HepG2 (cell line): ENCODE data around the gene DDX20. TPM values are rescaled to one million over a fixed set of nuclear protein-coding genes. Genes with fewer than 3 reads are reported as not detected.

Experiments
- AGO2 ChIP-seq: fragments of 200-400 bp; formaldehyde crosslinking; optimal IDR thresholded peaks from 2 replicates; pipeline ENCODE3; 2017; ENCODE audit warnings: mild to moderate bottlenecking, low read depth, low read length, moderate library complexity
- ARID3A ChIP-seq: IDR thresholded peaks from 2 replicates; pipeline ENCODE4 v1.6.1; 2012; ENCODE audit warnings: low read depth, low read length, improper control_type of control experiment
- ATF5 ChIP-seq: sonication (generic); formaldehyde crosslinking; IDR thresholded peaks from 2 replicates; pipeline ENCODE4 v1.4.0; 2020; ENCODE audit warnings: mild to moderate bottlenecking, low read depth, missing genetic modification reagents
- BHLHE40 ChIP-seq: IDR thresholded peaks from 2 replicates; pipeline ENCODE4 v1.6.1; 2011; ENCODE audit warnings: low read length, improper control_type of control experiment
- CEBPB ChIP-seq: IDR thresholded peaks from 2 replicates; pipeline ENCODE4 v1.6.1; 2011; ENCODE audit warnings: low read depth, low read length, improper control_type of control experiment, borderline replicate concordance
- CHD2 ChIP-seq: IDR thresholded peaks from 2 replicates; pipeline ENCODE4 v1.6.1; 2011; ENCODE audit warnings: low read depth, low read length, improper control_type of control experiment
- CSRNP2 ChIP-seq: sonication (generic); formaldehyde crosslinking; conservative IDR thresholded peaks from 2 replicates; pipeline ENCODE4 v1.8.0; 2022; ENCODE audit warnings: low read depth, missing genetic modification reagents
- GMEB2 ChIP-seq: IDR thresholded peaks from 2 replicates; pipeline ENCODE4 v1.6.1; 2016; ENCODE audit warnings: missing biosample characterization, missing genetic modification reagents, low read depth
- GTF3A ChIP-seq: sonication (generic); formaldehyde crosslinking; conservative IDR thresholded peaks from 2 replicates; pipeline ENCODE4 v1.4.0; 2020; ENCODE audit warnings: mild to moderate bottlenecking, missing genetic modification reagents
- REXO4 ChIP-seq: sonication (generic); formaldehyde crosslinking; IDR thresholded peaks from 2 replicates; pipeline ENCODE4 v1.8.0; 2022; ENCODE audit warnings: missing genetic modification reagents, mild to moderate bottlenecking, borderline replicate concordance
- SETDB1 ChIP-seq: sonication (generic); formaldehyde crosslinking; IDR thresholded peaks from 2 replicates; pipeline ENCODE4 v1.5.1; 2020; ENCODE audit warnings: missing genetic modification reagents, mild to moderate bottlenecking, borderline replicate concordance
- STAG1 ChIP-seq: sonication (generic); formaldehyde crosslinking; IDR thresholded peaks from 2 replicates; pipeline ENCODE4 v1.4.0; 2020; ENCODE audit warnings: missing genetic modification reagents
- ZEB1 ChIP-seq: IDR thresholded peaks from 2 replicates; pipeline ENCODE4 v1.6.1; 2012; ENCODE audit warnings: mild to moderate bottlenecking, low read depth, inconsistent platforms; ENCODE audit not compliant: insufficient replicate concordance
- ZNF160 ChIP-seq: sonication (generic); formaldehyde crosslinking; IDR thresholded peaks from 2 replicates; pipeline ENCODE4 v1.8.0; 2022; ENCODE audit warnings: mild to moderate bottlenecking, inconsistent platforms, missing genetic modification reagents
- ZNF17 ChIP-seq: sonication (generic); formaldehyde crosslinking; IDR thresholded peaks from 2 replicates; pipeline ENCODE4 v1.5.0; 2020; ENCODE audit warnings: mild to moderate bottlenecking, missing genetic modification reagents
- ZNF446 ChIP-seq: sonication (generic); formaldehyde crosslinking; IDR thresholded peaks from 2 replicates; pipeline ENCODE4 v1.5.0; 2020; ENCODE audit warnings: mild to moderate bottlenecking, missing genetic modification reagents
- ZNF451 ChIP-seq: sonication (generic); formaldehyde crosslinking; IDR thresholded peaks from 2 replicates; pipeline ENCODE4 v1.5.0; 2020; ENCODE audit warnings: mild to moderate bottlenecking, missing genetic modification reagents
- ZNF746 ChIP-seq: sonication (generic); formaldehyde crosslinking; IDR thresholded peaks from 2 replicates; pipeline ENCODE4 v1.8.0; 2022; ENCODE audit warnings: mild to moderate bottlenecking, missing genetic modification reagents
- polyA plus RNA-seq, 8 experiments: library from polyadenylated mRNA; depleted of rRNA in 3 of 8; stranded (reverse) in 7 of 8; unstranded in 1 of 8; fragments of >200 nt; fragmentation: Illumina TruSeq in 4 of 8; extraction: Trizol in 4 of 8; gene quantifications; 2 replicates each; pipeline versions ENCODE4 v1.2.1 to v1.2.3, GENCODE V29; 2011 to 2016; ENCODE audit warnings: low read depth in 4 of 8, missing spikeins in 1 of 8, mixed read lengths in 1 of 8; ENCODE audit not compliant: insufficient read depth in 1 of 8
- total RNA-seq, 5 experiments: library from RNA; depleted of rRNA; stranded (reverse); fragments of >200 nt; fragmentation: Illumina TruSeq; extraction: Trizol; gene quantifications; 2 replicates each; pipeline ENCODE4 v1.2.3, GENCODE V29; 2016; ENCODE audit warnings: low read depth in 1 of 5
- TF ChIP-seq, protein P1 (sequence below): IDR thresholded peaks from 2 replicates; pipeline ENCODE4 v1.6.1; 2012; ENCODE audit warnings: low read length, improper control_type of control experiment
- TF ChIP-seq, protein P2 (sequence below): sonication (generic); formaldehyde crosslinking; IDR thresholded peaks from 2 replicates; pipeline ENCODE4 v1.8.0; 2022; ENCODE audit warnings: mild to moderate bottlenecking, missing genetic modification reagents

The DDX20 gene
- total and polyA plus RNA-seq, 2 of the 13 experiments (the other 11 are each of a cell fraction or from before 2014, with no cell fraction given): 4.0 to 14.3 TPM

DNA sequence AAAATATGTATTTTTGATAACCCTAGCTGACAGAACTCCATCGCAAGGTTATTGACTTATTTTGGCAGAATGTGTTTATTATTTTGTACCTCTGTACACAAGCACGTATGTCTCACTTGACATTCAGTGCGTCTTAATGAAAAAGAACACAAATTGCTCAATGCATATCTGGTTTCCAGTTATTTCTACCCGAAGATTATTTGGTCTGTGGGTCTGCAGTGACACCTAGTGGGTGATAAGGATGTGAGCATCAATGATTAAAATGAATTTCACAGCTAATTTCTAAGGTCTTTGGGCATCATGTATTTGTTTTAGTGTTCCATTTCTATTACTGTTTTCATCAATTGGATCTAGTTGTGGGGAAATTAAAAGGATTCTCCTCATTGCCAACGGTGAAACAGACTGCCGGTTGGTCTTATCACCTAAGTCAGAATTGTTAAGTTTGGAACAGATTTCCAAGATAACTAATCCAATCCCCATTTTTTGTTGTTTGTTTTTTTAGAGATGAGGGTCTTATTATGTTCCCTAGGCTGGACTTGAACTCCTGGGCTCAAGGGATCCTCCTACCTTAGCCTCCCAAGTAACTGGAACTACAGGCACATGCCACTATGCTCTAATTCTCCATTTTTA is 13.9 kb downstream of the DDX20 start (continued):
- TF ChIP-seq GTF3A (CRISPR knock-in tag) (no peak), BHLHE40 (no peak), SETDB1 (CRISPR knock-in tag) (no peak), CHD2 (no peak), STAG1 (peak; percentile 85), AGO2 (no peak), REXO4 (CRISPR knock-in tag) (no peak), ZNF746 (CRISPR knock-in tag) (no peak), ATF5 (CRISPR knock-in tag) (no peak), ARID3A (peak; percentile 83), CEBPB (peak; percentile 70), CSRNP2 (CRISPR knock-in tag) (no peak), ZNF160 (CRISPR knock-in tag) (no peak), ZNF446 (CRISPR knock-in tag) (no peak), ZNF451 (no peak), GMEB2 (CRISPR knock-in tag) (no peak), ZNF17 (CRISPR knock-in tag) (no peak), ZEB1 (no peak)
- TF ChIP-seq, protein P1, sequence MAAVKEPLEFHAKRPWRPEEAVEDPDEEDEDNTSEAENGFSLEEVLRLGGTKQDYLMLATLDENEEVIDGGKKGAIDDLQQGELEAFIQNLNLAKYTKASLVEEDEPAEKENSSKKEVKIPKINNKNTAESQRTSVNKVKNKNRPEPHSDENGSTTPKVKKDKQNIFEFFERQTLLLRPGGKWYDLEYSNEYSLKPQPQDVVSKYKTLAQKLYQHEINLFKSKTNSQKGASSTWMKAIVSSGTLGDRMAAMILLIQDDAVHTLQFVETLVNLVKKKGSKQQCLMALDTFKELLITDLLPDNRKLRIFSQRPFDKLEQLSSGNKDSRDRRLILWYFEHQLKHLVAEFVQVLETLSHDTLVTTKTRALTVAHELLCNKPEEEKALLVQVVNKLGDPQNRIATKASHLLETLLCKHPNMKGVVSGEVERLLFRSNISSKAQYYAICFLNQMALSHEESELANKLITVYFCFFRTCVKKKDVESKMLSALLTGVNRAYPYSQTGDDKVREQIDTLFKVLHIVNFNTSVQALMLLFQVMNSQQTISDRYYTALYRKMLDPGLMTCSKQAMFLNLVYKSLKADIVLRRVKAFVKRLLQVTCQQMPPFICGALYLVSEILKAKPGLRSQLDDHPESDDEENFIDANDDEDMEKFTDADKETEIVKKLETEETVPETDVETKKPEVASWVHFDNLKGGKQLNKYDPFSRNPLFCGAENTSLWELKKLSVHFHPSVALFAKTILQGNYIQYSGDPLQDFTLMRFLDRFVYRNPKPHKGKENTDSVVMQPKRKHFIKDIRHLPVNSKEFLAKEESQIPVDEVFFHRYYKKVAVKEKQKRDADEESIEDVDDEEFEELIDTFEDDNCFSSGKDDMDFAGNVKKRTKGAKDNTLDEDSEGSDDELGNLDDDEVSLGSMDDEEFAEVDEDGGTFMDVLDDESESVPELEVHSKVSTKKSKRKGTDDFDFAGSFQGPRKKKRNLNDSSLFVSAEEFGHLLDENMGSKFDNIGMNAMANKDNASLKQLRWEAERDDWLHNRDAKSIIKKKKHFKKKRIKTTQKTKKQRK: no peak
- TF ChIP-seq, protein P2, sequence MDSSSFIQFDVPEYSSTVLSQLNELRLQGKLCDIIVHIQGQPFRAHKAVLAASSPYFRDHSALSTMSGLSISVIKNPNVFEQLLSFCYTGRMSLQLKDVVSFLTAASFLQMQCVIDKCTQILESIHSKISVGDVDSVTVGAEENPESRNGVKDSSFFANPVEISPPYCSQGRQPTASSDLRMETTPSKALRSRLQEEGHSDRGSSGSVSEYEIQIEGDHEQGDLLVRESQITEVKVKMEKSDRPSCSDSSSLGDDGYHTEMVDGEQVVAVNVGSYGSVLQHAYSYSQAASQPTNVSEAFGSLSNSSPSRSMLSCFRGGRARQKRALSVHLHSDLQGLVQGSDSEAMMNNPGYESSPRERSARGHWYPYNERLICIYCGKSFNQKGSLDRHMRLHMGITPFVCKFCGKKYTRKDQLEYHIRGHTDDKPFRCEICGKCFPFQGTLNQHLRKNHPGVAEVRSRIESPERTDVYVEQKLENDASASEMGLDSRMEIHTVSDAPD (CRISPR knock-in tag): no peak
